Fibroblast of villous mesenchyme (primary cell): ENCODE data around the gene SMCHD1. TPM values are rescaled to one million over a fixed set of nuclear protein-coding genes. Genes with fewer than 3 reads are reported as not detected.

Experiments
- DNase-seq: peaks from one replicate; pipeline ENCODE4 v3.0.0-alpha.2; 2010; ENCODE audit warnings: low read depth
- H3K4me3 ChIP-seq: 2 replicates; pipeline ENCODE4 v1.5.1; 2011; ENCODE audit warnings: low read depth, mild to moderate bottlenecking, low read length
- total RNA-seq: library from RNA; depleted of rRNA; stranded (reverse); fragments of >200 nt; gene quantifications from 2 replicates; pipeline ENCODE4 v1.2.3, GENCODE V29; 2012
- TF ChIP-seq, protein P1 (sequence below): IDR thresholded peaks from 2 replicates; pipeline ENCODE4 v1.5.1; 2012; ENCODE audit warnings: low read depth, mild to moderate bottlenecking, low read length; ENCODE audit not compliant: insufficient read depth

Gene SMCHD1
- total RNA-seq, 1 donor = 104 TPM

DNA sequence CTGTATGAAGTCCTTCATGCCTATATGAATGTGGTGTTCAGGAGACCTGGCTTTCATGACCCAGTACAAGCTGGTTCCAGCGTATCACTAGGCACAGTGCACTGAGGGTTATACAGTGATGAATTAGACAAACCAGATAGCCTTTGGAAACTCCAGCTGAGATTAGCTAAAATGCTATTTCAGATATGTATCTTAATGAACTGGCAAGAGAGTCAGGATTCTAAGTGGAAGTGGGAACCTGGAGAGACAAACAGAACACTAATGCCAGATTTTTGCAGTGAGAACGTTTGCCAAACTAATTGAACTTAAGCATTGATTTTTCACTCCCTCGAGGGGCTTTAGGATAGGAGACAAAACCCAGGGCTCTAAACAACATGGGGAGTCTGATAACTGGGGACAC, 125.2 kb downstream of the SMCHD1 start:
- no peak for DNase-seq
- no peak overlapping the region for H3K4me3 ChIP-seq
- TF ChIP-seq, protein P1, sequence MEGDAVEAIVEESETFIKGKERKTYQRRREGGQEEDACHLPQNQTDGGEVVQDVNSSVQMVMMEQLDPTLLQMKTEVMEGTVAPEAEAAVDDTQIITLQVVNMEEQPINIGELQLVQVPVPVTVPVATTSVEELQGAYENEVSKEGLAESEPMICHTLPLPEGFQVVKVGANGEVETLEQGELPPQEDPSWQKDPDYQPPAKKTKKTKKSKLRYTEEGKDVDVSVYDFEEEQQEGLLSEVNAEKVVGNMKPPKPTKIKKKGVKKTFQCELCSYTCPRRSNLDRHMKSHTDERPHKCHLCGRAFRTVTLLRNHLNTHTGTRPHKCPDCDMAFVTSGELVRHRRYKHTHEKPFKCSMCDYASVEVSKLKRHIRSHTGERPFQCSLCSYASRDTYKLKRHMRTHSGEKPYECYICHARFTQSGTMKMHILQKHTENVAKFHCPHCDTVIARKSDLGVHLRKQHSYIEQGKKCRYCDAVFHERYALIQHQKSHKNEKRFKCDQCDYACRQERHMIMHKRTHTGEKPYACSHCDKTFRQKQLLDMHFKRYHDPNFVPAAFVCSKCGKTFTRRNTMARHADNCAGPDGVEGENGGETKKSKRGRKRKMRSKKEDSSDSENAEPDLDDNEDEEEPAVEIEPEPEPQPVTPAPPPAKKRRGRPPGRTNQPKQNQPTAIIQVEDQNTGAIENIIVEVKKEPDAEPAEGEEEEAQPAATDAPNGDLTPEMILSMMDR = no peak

DNA sequence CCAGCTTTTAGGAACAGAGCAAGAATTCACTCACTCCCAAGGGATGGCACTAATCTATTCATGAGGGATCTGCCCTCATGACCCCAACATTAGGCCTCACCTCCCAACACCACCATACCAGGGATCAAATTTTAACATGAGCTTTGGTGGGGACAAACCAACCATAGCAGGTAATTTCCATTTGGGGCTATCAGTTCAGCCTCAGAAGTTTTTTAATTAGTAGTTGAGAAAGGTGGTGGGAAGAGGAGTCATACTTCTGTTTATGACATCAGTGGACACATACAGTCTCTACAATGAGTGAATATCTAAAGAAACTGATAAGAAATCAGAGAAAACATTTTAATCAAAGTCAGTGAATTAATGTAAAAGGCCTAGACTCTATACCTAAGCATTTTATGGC, 131.7 kb downstream of the SMCHD1 start:
- DNase-seq = no peak
- TF ChIP-seq, protein P1 = no peak
- H3K4me3 ChIP-seq = no peak overlapping the region

DNA sequence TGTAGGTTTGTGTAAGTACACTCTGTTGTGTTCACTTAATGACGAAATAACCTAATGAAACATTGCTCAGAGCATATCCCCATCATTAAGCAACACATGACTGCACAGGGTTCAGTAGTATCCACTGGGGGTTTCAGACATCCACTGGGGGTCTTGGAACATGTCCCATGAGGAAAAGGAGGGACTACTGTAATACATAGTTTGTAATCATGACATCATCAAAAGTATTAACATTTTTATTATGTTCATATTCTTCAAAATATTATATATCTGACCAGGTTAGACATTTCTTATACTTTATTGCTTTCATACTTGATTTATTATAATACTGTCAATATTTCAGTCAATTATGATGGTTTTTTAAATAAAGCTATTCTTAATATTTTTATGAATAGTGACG, 136.9 kb downstream of the SMCHD1 start:
- no peak for DNase-seq
- TF ChIP-seq, protein P1 = no peak
- H3K4me3 ChIP-seq = no peak overlapping the region

DNA sequence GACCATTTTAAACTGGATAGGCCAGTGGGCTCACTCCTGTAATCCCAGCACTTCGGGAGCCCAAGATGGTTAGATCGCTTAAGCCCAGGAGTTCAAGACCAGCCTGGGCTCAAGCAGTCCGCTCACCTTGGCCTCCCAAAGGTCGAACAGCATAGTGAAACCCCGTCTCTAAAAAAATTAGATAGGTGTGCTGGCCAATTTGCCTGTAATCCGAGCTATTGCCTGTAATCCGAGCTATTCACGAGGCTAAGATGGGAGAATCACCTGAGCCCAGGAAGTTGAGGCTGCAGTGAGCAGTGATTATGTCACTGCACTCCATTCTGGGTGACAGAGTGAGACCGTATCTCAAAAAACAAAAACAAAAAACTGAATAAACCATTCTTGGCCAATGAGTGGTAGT, 138.6 kb downstream of the SMCHD1 start:
- TF ChIP-seq, protein P1 = no peak
- no peak overlapping the region for H3K4me3 ChIP-seq
- no peak for DNase-seq

DNA sequence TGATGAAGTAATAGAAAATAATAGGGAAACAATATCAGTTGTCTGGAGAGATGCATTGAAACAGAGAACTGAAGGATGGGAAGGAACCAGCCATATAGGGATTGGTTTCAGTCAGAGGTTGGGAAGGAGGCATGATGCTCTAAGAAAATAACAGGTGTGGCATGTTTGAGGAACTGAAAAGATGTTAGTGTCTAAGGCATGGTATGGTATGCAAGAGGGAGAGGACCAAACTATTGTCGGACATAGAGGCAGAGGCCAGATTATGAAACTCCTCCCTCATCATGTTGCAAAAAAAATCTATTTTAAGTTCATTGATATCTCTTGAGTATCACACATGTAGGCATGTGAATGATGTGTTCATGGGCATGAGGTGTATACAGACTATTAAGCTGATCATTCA, 142.4 kb downstream of the SMCHD1 start:
- DNase-seq = no peak
- TF ChIP-seq, protein P1 = no peak
- H3K4me3 ChIP-seq = no peak overlapping the region

DNA sequence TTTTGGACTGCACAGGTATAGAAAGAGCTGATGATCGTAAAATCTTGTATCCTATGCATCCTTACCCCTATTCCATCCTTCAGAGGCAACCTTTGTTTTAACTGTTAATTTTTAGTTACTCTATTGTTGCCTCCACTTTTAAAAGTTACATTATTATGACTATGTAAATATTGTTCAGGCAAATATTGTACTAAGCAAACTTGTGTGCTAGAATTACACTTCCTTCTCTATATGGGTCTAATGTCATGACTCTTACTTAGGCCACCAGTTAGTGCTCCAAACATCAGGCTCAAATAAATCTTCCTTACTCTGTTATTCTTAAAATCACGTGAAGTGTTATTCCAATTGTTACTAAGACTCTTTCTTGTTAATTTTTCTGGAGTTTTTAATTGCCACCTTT, 143.8 kb downstream of the SMCHD1 start:
- TF ChIP-seq, protein P1 = no peak
- no peak for DNase-seq
- no peak overlapping the region for H3K4me3 ChIP-seq
